Ishikawa (cell line): ENCODE data around the gene GLCCI1.

Experiments
- CEBPB ChIP-seq: IDR thresholded peaks from 2 replicates; pipeline ENCODE4 v1.6.1; 2012
- CREB1 ChIP-seq: IDR thresholded peaks from 2 replicates; pipeline ENCODE4 v1.6.1; 2012; ENCODE audit warnings: low read depth
- EGR1 ChIP-seq: IDR thresholded peaks from 2 replicates; pipeline ENCODE4 v1.6.1; 2012
- EP300 ChIP-seq: IDR thresholded peaks from 2 replicates; pipeline ENCODE4 v1.6.1; 2012; ENCODE audit warnings: borderline replicate concordance
- FOXM1 ChIP-seq: IDR thresholded peaks from 2 replicates; pipeline ENCODE4 v1.6.1; 2012; ENCODE audit warnings: low read depth, borderline replicate concordance
- MAX ChIP-seq: IDR thresholded peaks from 2 replicates; pipeline ENCODE4 v1.6.1; 2012
- NFIC ChIP-seq: IDR thresholded peaks from 2 replicates; pipeline ENCODE4 v1.6.1; 2012
- RAD21 ChIP-seq: IDR thresholded peaks from 2 replicates; pipeline ENCODE4 v1.6.1; 2012; ENCODE audit warnings: low read depth
- REST ChIP-seq: IDR thresholded peaks from 2 replicates; pipeline ENCODE4 v1.6.1; 2012; ENCODE audit warnings: low read depth, mild to moderate bottlenecking
- TAF1 ChIP-seq: IDR thresholded peaks from 2 replicates; pipeline ENCODE4 v1.6.1; 2012; ENCODE audit warnings: low read depth, mild to moderate bottlenecking
- TCF12 ChIP-seq: IDR thresholded peaks from 2 replicates; pipeline ENCODE4 v1.6.1; 2012; ENCODE audit warnings: low read depth
- TEAD4 ChIP-seq: IDR thresholded peaks from 2 replicates; pipeline ENCODE4 v1.6.1; 2012
- USF1 ChIP-seq: IDR thresholded peaks from 2 replicates; pipeline ENCODE4 v1.6.1; 2012
- YY1 ChIP-seq: IDR thresholded peaks from 2 replicates; pipeline ENCODE4 v1.6.1; 2012; ENCODE audit warnings: low read depth
- ZBTB7A ChIP-seq: IDR thresholded peaks from 2 replicates; pipeline ENCODE4 v1.6.1; 2012; ENCODE audit warnings: low read depth

Gene GLCCI1

GRCh38 chr7:8112685-8113084 lies 144.1 kb downstream of the GLCCI1 start:
- TF ChIP-seq EGR1: no peak
- TF ChIP-seq FOXM1: no peak
- no peak for TF ChIP-seq CREB1
- no peak for TF ChIP-seq TEAD4
- TF ChIP-seq ZBTB7A: no peak
- no peak for TF ChIP-seq TAF1
- no peak for TF ChIP-seq USF1
- no peak for TF ChIP-seq YY1
- no peak for TF ChIP-seq MAX

GRCh38 chr7:8113184-8113583 lies 144.6 kb downstream of the GLCCI1 start:
- TF ChIP-seq CEBPB (no peak), EP300 (no peak), ZBTB7A (no peak), YY1 (no peak), MAX (no peak), USF1 (no peak), NFIC (no peak), TEAD4 (no peak), CREB1 (no peak), EGR1 (no peak), FOXM1 (no peak), TCF12 (no peak), REST (no peak), TAF1 (no peak)

- TF ChIP-seq TCF12 (no peak), REST (no peak), RAD21 (no peak), TEAD4 (no peak), EP300 (no peak), FOXM1 (no peak), NFIC (no peak), USF1 (no peak), MAX (no peak), ZBTB7A (no peak), TAF1 (no peak), YY1 (no peak), EGR1 (no peak), CEBPB (no peak)
These were observed 145.6 kb downstream of the GLCCI1 start for GRCh38 chr7:8114175-8114574.

GRCh38 chr7:8115547-8116402 lies 147.2 kb downstream of the GLCCI1 start:
- TF ChIP-seq EGR1: no peak
- TF ChIP-seq USF1: no peak
- TF ChIP-seq RAD21: no peak
- TF ChIP-seq ZBTB7A: no peak
- TF ChIP-seq EP300: no peak
- no peak for TF ChIP-seq NFIC
- no peak for TF ChIP-seq MAX
- no peak for TF ChIP-seq CREB1

- no peak for TF ChIP-seq FOXM1
- peak; percentile 58; the same call in 1 of the 2 replicates for TF ChIP-seq REST
These were observed 148.6 kb downstream of the GLCCI1 start for GRCh38 chr7:8117195-8117594.
